Fibroblast of upper back skin (primary cell): ENCODE results near the gene SELENOS.

ENCODE experiments used
- DNase-seq: peaks from one replicate; pipeline ENCODE4 v3.0.0-alpha.2; 2013

The SELENOS gene

GRCh38 chr15:101250873-101251829 is 26.1 kb downstream of the SELENOS start:
- no peak for DNase-seq

GRCh38 chr15:101250341-101250831 is 26.9 kb downstream of the SELENOS start:
- DNase-seq = peak; percentile 84

GRCh38 chr15:101248274-101248673 is 29.0 kb downstream of the SELENOS start:
- DNase-seq = no peak

GRCh38 chr15:101246824-101247745 is 30.2 kb downstream of the SELENOS start:
- no peak for DNase-seq

GRCh38 chr15:101246391-101246790 is 30.9 kb downstream of the SELENOS start:
- DNase-seq = no peak

- DNase-seq = no peak
Measured at GRCh38 chr15:101244889-101245668, 32.2 kb downstream of the SELENOS start.

- peak; percentile 47 for DNase-seq
Measured at GRCh38 chr15:101244036-101244781, 33.1 kb downstream of the SELENOS start.

GRCh38 chr15:101243420-101243819 is 33.9 kb downstream of the SELENOS start:
- no peak for DNase-seq

GRCh38 chr15:101242999-101243336 is 34.3 kb downstream of the SELENOS start:
- peak; percentile 26 for DNase-seq

GRCh38 chr15:101242160-101242998 is 34.9 kb downstream of the SELENOS start:
- peak; percentile 64 for DNase-seq

GRCh38 chr15:101240358-101240757 is 36.9 kb downstream of the SELENOS start:
- DNase-seq = no peak

- DNase-seq = no peak
Measured at GRCh38 chr15:101239724-101240136, 37.6 kb downstream of the SELENOS start.

GRCh38 chr15:101237251-101237650 is 40.0 kb downstream of the SELENOS start:
- no peak for DNase-seq

- no peak for DNase-seq
Measured at GRCh38 chr15:101233651-101234280, 43.5 kb downstream of the SELENOS start.

GRCh38 chr15:101232677-101233076 is 44.6 kb downstream of the SELENOS start:
- no peak for DNase-seq

- no peak for DNase-seq
Measured at GRCh38 chr15:101228313-101228712, 49.0 kb downstream of the SELENOS start.

GRCh38 chr15:101225658-101226057 is 51.6 kb downstream of the SELENOS start:
- DNase-seq = no peak
